ENCODE data around the gene FRMPD1. TPM values are rescaled to one million over a fixed set of nuclear protein-coding genes. Genes with fewer than 3 reads are reported as not detected.

The FRMPD1 gene
- total and polyA plus RNA-seq, 9 donors = 6.7 to 12.5 (median 10.7) TPM

- WGBS (ENCODE audit: insufficient coverage) = no CpG with 5 or more reads among the region's 2 CpGs
- Histone ChIP-seq H3K27me3 (ENCODE audit: control insufficient read depth, insufficient read depth, low read length) (no peaks in the 10 kb centered on the region), H3K4me3 (ENCODE audit: low read length) (no peak overlapping the region), H3K4me1 (ENCODE audit: control insufficient read depth, insufficient read depth, low read length) (no peaks in the 10 kb centered on the region), H3K9me3 (replicated peaks; ENCODE audit: control insufficient read depth, low read depth, low read length) (no peaks in the 10 kb centered on the region), H3K36me3 (ENCODE audit: control insufficient read depth, insufficient read depth, low read length) (no peaks in the 10 kb centered on the region), H3K27ac (ENCODE audit: low read length) (no peak overlapping the region)
- DNase-seq = no peak
Observed at GRCh38 chr9:37796232-37796631, 145.5 kb downstream of the FRMPD1 start.

Other genes with a start within 250 kb of the FRMPD1 start
- gene GRHPR, start 228.3 kb upstream of the FRMPD1 start, total RNA-seq = 134 TPM
- 100 to 1,000 TPM; 108 to 133 (median 119) TPM for gene GRHPR, start 228.3 kb upstream of the FRMPD1 start, polyA plus RNA-seq (ENCODE audit: insufficient read depth in 1 of 8, insufficient read length in 8 of 8, low replicate concordance in 1 of 8)
- gene ZBTB5, start 185.5 kb upstream of the FRMPD1 start, total RNA-seq = 13.5 TPM
- gene ZBTB5, start 185.5 kb upstream of the FRMPD1 start, polyA plus RNA-seq (ENCODE audit: insufficient read depth in 1 of 8, insufficient read length in 8 of 8, low replicate concordance in 1 of 8) = 10 to 100 TPM; 12.6 to 18.2 (median 15.4) TPM
- 32.0 TPM for gene POLR1E, start 165.0 kb upstream of the FRMPD1 start, total RNA-seq
- gene POLR1E, start 165.0 kb upstream of the FRMPD1 start, polyA plus RNA-seq (ENCODE audit: insufficient read depth in 1 of 8, insufficient read length in 8 of 8, low replicate concordance in 1 of 8) = 10 to 100 TPM; 25.3 to 34.8 (median 30.9) TPM
- 24.5 TPM for gene FBXO10, start 74.6 kb upstream of the FRMPD1 start, total RNA-seq
- gene FBXO10, start 74.6 kb upstream of the FRMPD1 start, polyA plus RNA-seq (ENCODE audit: insufficient read depth in 1 of 8, insufficient read length in 8 of 8, low replicate concordance in 1 of 8) = 10 to 100 TPM; 23.9 to 42.1 (median 33.2) TPM
- 114 TPM for gene TOMM5, start 58.4 kb upstream of the FRMPD1 start, total RNA-seq
- 10 to 100 TPM; 68.9 to 95.7 (median 84.4) TPM for gene TOMM5, start 58.4 kb upstream of the FRMPD1 start, polyA plus RNA-seq (ENCODE audit: insufficient read depth in 1 of 8, insufficient read length in 8 of 8, low replicate concordance in 1 of 8)
- gene TRMT10B, start 102.9 kb downstream of the FRMPD1 start, total RNA-seq = 4.8 TPM
- gene TRMT10B, start 102.9 kb downstream of the FRMPD1 start, polyA plus RNA-seq (ENCODE audit: insufficient read depth in 1 of 8, insufficient read length in 8 of 8, low replicate concordance in 1 of 8) = 10 to 100 TPM in 4 of 8 donors, 1 to 10 TPM in 4; 6.9 to 13.8 (median 10.1) TPM
- 28.1 TPM for gene EXOSC3, start 134.1 kb downstream of the FRMPD1 start, total RNA-seq
- gene EXOSC3, start 134.1 kb downstream of the FRMPD1 start, polyA plus RNA-seq (ENCODE audit: insufficient read depth in 1 of 8, insufficient read length in 8 of 8, low replicate concordance in 1 of 8) = 10 to 100 TPM; 20.2 to 28.3 (median 23.6) TPM
- gene DCAF10, start 149.8 kb downstream of the FRMPD1 start, total RNA-seq = 13.3 TPM
- gene DCAF10, start 149.8 kb downstream of the FRMPD1 start, polyA plus RNA-seq (ENCODE audit: insufficient read depth in 1 of 8, insufficient read length in 8 of 8, low replicate concordance in 1 of 8) = 10 to 100 TPM; 17.0 to 25.1 (median 21.0) TPM